ENCODE data around the gene DTX3. TPM values are rescaled to one million over a fixed set of nuclear protein-coding genes. Genes with fewer than 3 reads are reported as not detected.
"Not testable (repeated sequence)": the region's sequence is repeated elsewhere in the genome, so short reads cannot be mapped to it uniquely, and the experiment has no call there.

DTX3 gene
- total RNA-seq, 1 experiment from 2014 or later: 0.37 TPM

GRCh38 chr12:57654042-57654441, 49.4 kb downstream of the DTX3 start (continued):
- no peak for TF ChIP-seq REST (IDR thresholded peaks at IDR 0.05; ENCODE audit: low read depth)

GRCh38 chr12:57655541-57656240, 51.1 kb downstream of the DTX3 start:
- Histone ChIP-seq H3K27ac (ENCODE audit: low read depth, low read length) (no peak overlapping the region), H3K4me1 (ENCODE audit: control insufficient read depth in 1 of 2, insufficient read depth in 2 of 2, low read length in 2 of 2) (no peaks in the 10 kb centered on the region), H3K4me2 (ENCODE audit: low read length) (no peak overlapping the region), H3K27me3 (ENCODE audit: insufficient read depth, low read length) (no peaks in the 10 kb centered on the region), H4K20me1 (ENCODE audit: insufficient read depth) (no peaks in the 10 kb centered on the region), H3K79me2 (ENCODE audit: insufficient read depth, low read length) (no peaks in the 10 kb centered on the region), H3K4me3 (replicated peaks in 1 of 2; ENCODE audit: low read depth in 1 of 2, low read length in 2 of 2) (no peak overlapping the region), H2AFZ (ENCODE audit: low read depth, low read length, poor library complexity, severe bottlenecking) (no peak overlapping the region), H3K9ac (ENCODE audit: low read length) (no peak overlapping the region), H3K9me3 (ENCODE audit: control insufficient read depth in 1 of 2, insufficient read depth in 1 of 2, low read depth in 1 of 2, low read length in 2 of 2) (no peaks in the 10 kb centered on the region), H3K9me2 (ENCODE audit: insufficient read depth) (no peaks in the 10 kb centered on the region), H3K36me3 (ENCODE audit: control insufficient read depth in 1 of 2, insufficient read depth in 2 of 2, low read length in 2 of 2) (no peaks in the 10 kb centered on the region)
- no peak for DNase-seq (ENCODE audit: low read depth, low spot score)
- no peak for ATAC-seq
- CTCF ChIA-PET: no interaction called here
- no TSS peak for BruUV-seq (replicated peaks)
- POLR2A ChIA-PET: no interaction called here
- TF ChIP-seq FOSL1 (IDR thresholded peaks at IDR 0.05; ENCODE audit: low read depth) (no peak), POLR2AphosphoS5 (IDR thresholded peaks at IDR 0.05; ENCODE audit: low read depth, low read length) (no peak), EZH2 (IDR thresholded peaks at IDR 0.05) (no peak), ATF3 (IDR thresholded peaks at IDR 0.05) (no peak)
- intact Hi-C loops (cut with micrococcal nuclease): no loop called here
- RAD21 ChIA-PET (ENCODE audit: low non-redundant PET in 1 of 2, low total read pairs in 2 of 2, uncharacterized antibody in 2 of 2, unreplicated experiment in 2 of 2): no interaction called here

GRCh38 chr12:57656408-57656807, 51.8 kb downstream of the DTX3 start:
- CTCF ChIA-PET; H3K9me3 ChIP-seq (ENCODE audit: control insufficient read depth in 1 of 2, insufficient read depth in 1 of 2, low read depth in 1 of 2, low read length in 2 of 2); RAD21 ChIA-PET (ENCODE audit: low non-redundant PET in 1 of 2, low total read pairs in 2 of 2, uncharacterized antibody in 2 of 2, unreplicated experiment in 2 of 2); intact Hi-C loops (cut with micrococcal nuclease); H3K4me2 ChIP-seq (ENCODE audit: low read length); H3K79me2 ChIP-seq (ENCODE audit: insufficient read depth, low read length); H4K20me1 ChIP-seq (ENCODE audit: insufficient read depth); POLR2A ChIA-PET; H3K4me3 ChIP-seq (replicated peaks in 1 of 2; ENCODE audit: low read depth in 1 of 2, low read length in 2 of 2); DNase-seq (ENCODE audit: low read depth, low spot score); H3K9ac ChIP-seq (ENCODE audit: low read length); H2AFZ ChIP-seq (ENCODE audit: low read depth, low read length, poor library complexity, severe bottlenecking); H3K27ac ChIP-seq (ENCODE audit: low read depth, low read length); H3K9me2 ChIP-seq (ENCODE audit: insufficient read depth); BruUV-seq (replicated peaks); ATAC-seq; H3K4me1 ChIP-seq (ENCODE audit: control insufficient read depth in 1 of 2, insufficient read depth in 2 of 2, low read length in 2 of 2); H3K36me3 ChIP-seq (ENCODE audit: control insufficient read depth in 1 of 2, insufficient read depth in 2 of 2, low read length in 2 of 2); H3K27me3 ChIP-seq (ENCODE audit: insufficient read depth, low read length): not testable (repeated sequence)

Data from HCT116 (cell line).